Thyroid gland (tissue), 4 donors: ENCODE data around the gene NYAP2. TPM values are rescaled to one million over a fixed set of nuclear protein-coding genes. Genes with fewer than 3 reads are reported as not detected.
A peak's percentile ranks its signal among the peaks of the same experiment; 100 is the strongest.

Experiments
- DNase-seq, 2 donors: peaks; one replicate each; pipeline ENCODE4 v3.0.0-alpha.2; 2019
- H3K27ac ChIP-seq, 3 donors: fragments of 200-600 bp; sonication (generic); 1 replicate in 2 of 3; 2 replicates in 1 of 3; pipeline ENCODE4 v1.5.1; 2016 to 2019; ENCODE audit warnings: mild to moderate bottlenecking in 1 of 3, moderate library complexity in 1 of 3
- H3K27me3 ChIP-seq: fragments of 200-600 bp; sonication (generic); one replicate; pipeline ENCODE4 v1.5.1; 2019
- H3K36me3 ChIP-seq, 2 donors: fragments of 200-600 bp; sonication (generic); one replicate each; pipeline ENCODE4 v1.5.1; 2016 to 2019
- H3K4me1 ChIP-seq, 2 donors: fragments of 200-600 bp; sonication (generic); one replicate each; pipeline ENCODE4 v1.5.1; 2017 to 2019
- H3K4me3 ChIP-seq, 3 donors: fragments of 200-600 bp; sonication (generic); replicated peaks in 1 of 3; 1 replicate in 2 of 3; 2 replicates in 1 of 3; pipeline ENCODE4 v1.5.1; 2016; ENCODE audit warnings: mild to moderate bottlenecking in 1 of 3
- H3K9me3 ChIP-seq: fragments of 200-600 bp; sonication (generic); one replicate; pipeline ENCODE4 v1.5.1; 2017
- POLR2A ChIP-seq, 2 donors: fragments of 450-650 bp; IDR thresholded peaks; one replicate each; pipeline ENCODE4 v1.6.1; 2017; ENCODE audit warnings: antibody characterized with exemption in 2 of 2, mild to moderate bottlenecking in 2 of 2, moderate library complexity in 1 of 2
- WGBS, 2 donors: methylation state at CpG; one replicate each; pipeline ENCODE4 v1.1.5; 2017; 5-methylcytosine and 5-hydroxymethylcytosine counted together
- intact Hi-C: fragments of 100-400 bp; cut with DNase I; formaldehyde crosslinking; loops from one replicate; pipeline ENCODE4 v1.15.1; 2023
- total RNA-seq, 4 donors: library from RNA; depleted of rRNA; stranded (reverse); fragments of >200 nt; gene quantifications; one replicate each; pipeline ENCODE4 v1.2.3, GENCODE V29; 2016
- TF ChIP-seq, protein P1 (sequence below), 6 experiments: fragments of 200-600 bp in 3 of 6; fragments of 450-650 bp in 3 of 6; sonication (generic) in 3 of 6; IDR thresholded peaks; one replicate each; pipeline ENCODE4 v1.5.1; 2016 to 2019; ENCODE audit warnings: antibody characterized with exemption in 6 of 6, mild to moderate bottlenecking in 2 of 6, inconsistent platforms in 1 of 6, moderate library complexity in 1 of 6

NYAP2 gene
- total RNA-seq, 4 donors from 2014 or later = not detected

DNA sequence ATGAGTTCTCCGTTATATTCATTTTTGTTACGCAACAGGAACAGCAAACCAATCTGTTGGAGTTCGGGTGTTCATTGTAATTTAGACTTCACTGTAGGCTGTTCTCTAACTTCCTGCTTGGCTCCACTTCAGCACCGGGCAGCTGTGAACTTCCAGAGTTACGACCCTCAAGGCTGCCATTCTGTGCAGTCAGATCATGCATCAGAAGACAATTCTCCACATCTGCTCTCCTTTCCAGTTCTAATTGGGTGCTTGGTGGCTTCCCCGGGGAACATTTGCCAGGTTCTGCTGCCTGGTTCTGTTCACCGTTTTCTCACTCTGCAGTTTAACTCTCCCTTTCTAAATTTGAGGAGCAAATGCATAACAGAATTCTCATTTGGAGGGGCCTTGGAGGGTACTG, 237.7 kb downstream of the NYAP2 start:
- no peak for TF ChIP-seq POLR2A (IDR thresholded peaks at IDR 0.05)
- TF ChIP-seq, protein P1, sequence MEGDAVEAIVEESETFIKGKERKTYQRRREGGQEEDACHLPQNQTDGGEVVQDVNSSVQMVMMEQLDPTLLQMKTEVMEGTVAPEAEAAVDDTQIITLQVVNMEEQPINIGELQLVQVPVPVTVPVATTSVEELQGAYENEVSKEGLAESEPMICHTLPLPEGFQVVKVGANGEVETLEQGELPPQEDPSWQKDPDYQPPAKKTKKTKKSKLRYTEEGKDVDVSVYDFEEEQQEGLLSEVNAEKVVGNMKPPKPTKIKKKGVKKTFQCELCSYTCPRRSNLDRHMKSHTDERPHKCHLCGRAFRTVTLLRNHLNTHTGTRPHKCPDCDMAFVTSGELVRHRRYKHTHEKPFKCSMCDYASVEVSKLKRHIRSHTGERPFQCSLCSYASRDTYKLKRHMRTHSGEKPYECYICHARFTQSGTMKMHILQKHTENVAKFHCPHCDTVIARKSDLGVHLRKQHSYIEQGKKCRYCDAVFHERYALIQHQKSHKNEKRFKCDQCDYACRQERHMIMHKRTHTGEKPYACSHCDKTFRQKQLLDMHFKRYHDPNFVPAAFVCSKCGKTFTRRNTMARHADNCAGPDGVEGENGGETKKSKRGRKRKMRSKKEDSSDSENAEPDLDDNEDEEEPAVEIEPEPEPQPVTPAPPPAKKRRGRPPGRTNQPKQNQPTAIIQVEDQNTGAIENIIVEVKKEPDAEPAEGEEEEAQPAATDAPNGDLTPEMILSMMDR (IDR thresholded peaks at IDR 0.05) = no peak
- no peak for DNase-seq
- 52 to 69% methylated on average over 7 of the region's 7 CpGs for WGBS, 2 donors
- Histone ChIP-seq H3K36me3 (no peaks in the 10 kb centered on the region), H3K27ac (no peak overlapping the region), H3K9me3 (no peaks in the 10 kb centered on the region), H3K27me3 (no peaks in the 10 kb centered on the region), H3K4me1 (no peaks in the 10 kb centered on the region), H3K4me3 (no peak overlapping the region)
- intact Hi-C loops = no loop called here

DNA sequence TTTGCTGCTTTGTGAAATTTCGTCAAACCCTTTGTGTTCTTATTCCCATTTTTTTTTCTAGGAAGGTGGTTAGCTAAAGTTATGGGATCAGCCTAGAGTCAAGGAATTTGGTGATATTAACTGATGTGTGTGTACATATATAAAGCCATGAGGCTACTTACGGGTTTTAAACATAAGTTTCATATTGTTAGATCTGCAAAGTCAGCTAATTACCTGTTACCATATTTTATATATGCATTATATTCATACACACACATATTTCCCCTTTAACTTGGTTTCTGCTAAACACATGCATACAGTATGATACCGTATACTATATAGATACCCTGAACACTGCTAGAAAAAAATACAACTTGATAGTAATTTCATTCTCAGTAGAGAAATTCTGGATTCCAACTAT, 241.0 kb downstream of the NYAP2 start:
- H3K4me3 ChIP-seq = no peak overlapping the region
- H3K27me3 ChIP-seq = no peaks in the 10 kb centered on the region
- WGBS, 2 donors = 94 to 96% methylated on average over 3 of the region's 3 CpGs
- H3K27ac ChIP-seq = no peak overlapping the region
- no peaks in the 10 kb centered on the region for H3K9me3 ChIP-seq
- TF ChIP-seq, protein P1 (IDR thresholded peaks at IDR 0.05) = no peak
- no peak for TF ChIP-seq POLR2A (IDR thresholded peaks at IDR 0.05)
- no peaks in the 10 kb centered on the region for H3K36me3 ChIP-seq
- DNase-seq = no peak
- intact Hi-C loops = no loop called here
- no peaks in the 10 kb centered on the region for H3K4me1 ChIP-seq

DNA sequence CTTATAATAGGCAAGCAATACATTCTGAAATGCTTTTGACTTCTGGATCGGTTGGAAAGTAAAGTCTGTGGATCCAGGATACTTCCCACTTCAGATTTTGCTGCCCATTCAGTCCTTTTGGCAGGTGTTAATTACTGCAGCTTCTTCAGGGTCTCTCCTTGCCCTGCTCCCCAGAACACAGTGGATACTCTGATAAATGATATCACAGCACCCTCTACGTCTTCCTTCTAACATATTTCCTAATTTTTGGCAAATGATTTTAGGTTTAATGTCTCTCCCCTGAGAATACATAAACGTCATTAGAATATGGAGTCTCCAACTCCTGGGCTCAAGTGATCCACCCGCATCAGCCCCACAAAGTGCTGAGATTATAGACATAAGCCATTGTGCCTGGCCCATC, 249.8 kb downstream of the NYAP2 start:
- no peak for TF ChIP-seq POLR2A (IDR thresholded peaks at IDR 0.05)
- TF ChIP-seq, protein P1 (IDR thresholded peaks at IDR 0.05) = no peak
- 76 to 77% methylated on average over 4 of the region's 4 CpGs for WGBS, 2 donors
- Histone ChIP-seq H3K27me3 (no peaks in the 10 kb centered on the region), H3K4me3 (no peak overlapping the region), H3K27ac (no peak overlapping the region), H3K4me1 (no peaks in the 10 kb centered on the region), H3K36me3 (no peaks in the 10 kb centered on the region), H3K9me3 (no peaks in the 10 kb centered on the region)
- intact Hi-C loops = no loop called here
- DNase-seq = no peak

DNA sequence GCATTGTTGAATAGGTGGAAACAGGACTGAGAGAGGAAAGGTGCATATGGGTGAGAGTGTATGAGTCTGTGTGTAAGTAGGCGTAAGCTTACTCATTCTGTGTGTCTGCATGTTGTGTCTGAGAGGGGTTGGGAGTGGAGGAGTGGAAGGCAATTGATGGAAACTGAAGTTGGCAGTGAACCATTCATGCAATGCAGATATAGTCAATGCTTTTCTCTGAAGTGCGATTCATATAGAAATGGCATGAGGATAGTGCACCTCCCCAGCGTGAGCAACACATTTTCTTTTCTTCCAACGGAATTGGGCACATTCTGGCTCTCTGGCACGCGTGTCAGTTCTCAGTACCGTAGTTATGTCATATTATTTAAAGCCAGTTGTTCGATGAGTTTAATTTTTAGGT, 250.5 kb downstream of the NYAP2 start:
- Histone ChIP-seq H3K27ac (no peak overlapping the region), H3K4me3 (no peak overlapping the region), H3K27me3 (no peaks in the 10 kb centered on the region), H3K4me1 (no peaks in the 10 kb centered on the region), H3K9me3 (no peaks in the 10 kb centered on the region), H3K36me3 (no peaks in the 10 kb centered on the region)
- intact Hi-C loops = loop anchor here (10.0 kb wide), 2 partner anchors 365 to 525 kb away; no protein-coding TSS in a partner anchor
- no peak for TF ChIP-seq POLR2A (IDR thresholded peaks at IDR 0.05)
- TF ChIP-seq, protein P1 (IDR thresholded peaks at IDR 0.05) = no peak
- WGBS, 2 donors = 89% methylated on average over 8 of the region's 8 CpGs
- DNase-seq = no peak

DNA sequence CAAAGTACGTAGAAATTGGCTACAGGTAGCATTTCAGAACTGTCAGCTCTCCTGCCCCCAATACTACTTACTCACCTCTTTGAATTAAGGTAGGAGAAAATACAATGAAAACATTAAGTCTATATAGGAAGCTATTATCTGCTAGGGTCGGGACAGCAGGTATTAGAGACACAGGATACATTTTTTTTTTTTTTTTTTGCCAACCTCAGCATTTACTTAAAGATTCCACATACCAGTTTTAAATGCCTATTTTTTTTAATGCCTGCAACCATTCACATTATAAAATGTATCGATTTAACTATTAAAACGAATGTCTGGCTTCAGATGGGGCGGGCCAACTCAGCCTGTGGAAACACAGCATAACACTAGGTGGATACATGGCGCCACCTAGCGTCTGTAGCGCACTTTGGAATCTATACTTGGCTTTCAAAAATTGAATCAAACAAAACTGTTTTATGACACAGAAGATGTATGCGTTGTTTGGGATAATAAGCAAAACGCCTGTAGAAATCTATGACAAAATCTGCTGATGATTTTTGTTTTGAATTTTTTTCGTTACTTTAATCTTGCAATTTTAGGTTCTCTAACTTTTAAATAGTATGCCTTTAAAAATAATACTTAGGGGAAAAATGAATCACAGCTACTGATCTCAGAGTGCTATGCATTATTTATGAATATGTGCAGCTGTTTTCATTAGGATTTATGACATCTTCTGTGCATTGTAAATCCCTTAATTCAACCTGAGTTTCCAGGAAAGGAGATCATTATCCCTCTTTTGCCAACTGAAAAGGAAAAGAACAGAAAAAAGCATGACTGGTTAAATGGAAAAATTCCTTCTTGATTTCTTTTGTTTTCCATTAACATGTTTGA, 261.0 kb downstream of the NYAP2 start:
- H3K4me3 ChIP-seq = no peak overlapping the region
- intact Hi-C loops = no loop called here
- no peaks in the 10 kb centered on the region for H3K9me3 ChIP-seq
- H3K36me3 ChIP-seq = no peaks in the 10 kb centered on the region
- TF ChIP-seq POLR2A (IDR thresholded peaks at IDR 0.05) = no peak
- TF ChIP-seq, protein P1 (IDR thresholded peaks at IDR 0.05) = peak; percentile 62 to 83 (median 78)
- DNase-seq = peak; percentile 78
- WGBS, 2 donors = 20 to 21% methylated on average over 11 of the region's 11 CpGs
- H3K4me1 ChIP-seq = no peaks in the 10 kb centered on the region
- no peaks in the 10 kb centered on the region for H3K27me3 ChIP-seq
- H3K27ac ChIP-seq = no peak overlapping the region
